Endothelial cell of umbilical vein (primary cell): ENCODE measurements around the gene PPP1R3A. TPM values are rescaled to one million over a fixed set of nuclear protein-coding genes. Genes with fewer than 3 reads are reported as not detected.

Experiments
- BruUV-seq: library from RNA; stranded (reverse); fragments of 400-500 nt; replicated peaks from 2 replicates; lab custom pipeline; 2021; lab: Mats Ljungman, UMichigan
- CTCF ChIA-PET: fragments of 300-600, 350-600 bp; sonication (Branson Sonifier 250); formaldehyde crosslinking; loops from one replicate; lab custom pipeline; 2021; ENCODE audit warnings: antibody characterized with exemption, inconsistent platforms; lab: Charles Lee
- POLR2A ChIA-PET: fragments of 300-600, 350-600 bp; sonication (Branson Sonifier 250); formaldehyde crosslinking; loops from one replicate; lab custom pipeline; 2021; ENCODE audit warnings: antibody characterized with exemption, inconsistent platforms; lab: Charles Lee
- DNase-seq: peaks from one replicate; pipeline ENCODE4 v3.0.0-alpha.2; 2011; ENCODE audit warnings: low read depth, low spot score
- FAIRE-seq: peaks from 2 replicates; lab custom pipeline; 2011; peaks lifted over from hg19 to GRCh38; lab: Jason Lieb, UNC
- H2AFZ ChIP-seq: 2 replicates; pipeline ENCODE4 v1.6.0; 2012; ENCODE audit warnings: low read depth, low read length, control low read depth, inconsistent platforms
- H3K27ac ChIP-seq: 2 replicates; pipeline ENCODE4 v1.5.1; 2011; ENCODE audit warnings: low read depth, mild to moderate bottlenecking, control low read depth, low read length, moderate library complexity; ENCODE audit not compliant: insufficient read depth
- H3K27me3 ChIP-seq, 2 experiments: 2 replicates each; pipeline versions ENCODE4 v1.6.0 to v1.6.1; 2011; ENCODE audit warnings: low read length in 2 of 2, mixed read lengths in 1 of 2; ENCODE audit not compliant: control insufficient read depth in 2 of 2, insufficient read depth in 2 of 2
- H3K36me3 ChIP-seq, 2 experiments: 2 replicates in 1 of 2; 3 replicates in 1 of 2; pipeline ENCODE4 v1.5.1; 2011; ENCODE audit warnings: low read length in 2 of 2, mild to moderate bottlenecking in 1 of 2, moderate library complexity in 1 of 2; ENCODE audit not compliant: control insufficient read depth in 2 of 2, insufficient read depth in 2 of 2; ENCODE audit errors: extremely low read depth in 1 of 2
- H3K4me1 ChIP-seq: 3 replicates; pipeline ENCODE4 v1.5.1; 2011; ENCODE audit warnings: mild to moderate bottlenecking, low read length; ENCODE audit not compliant: control insufficient read depth, insufficient read depth; ENCODE audit errors: extremely low read depth
- H3K4me2 ChIP-seq: 2 replicates; pipeline ENCODE4 v1.6.1; 2011; ENCODE audit warnings: low read length, control low read depth, mixed read lengths; ENCODE audit not compliant: insufficient read depth
- H3K4me3 ChIP-seq, 3 experiments: fragments of 200-600 bp in 1 of 3; sonication (generic), shearing (Covaris generic) in 1 of 3; replicated peaks in 1 of 3; 2 replicates each; pipeline ENCODE4 v1.5.1; 2011 to 2016; ENCODE audit warnings: control low read depth in 3 of 3, low read length in 3 of 3, mild to moderate bottlenecking in 2 of 3, inconsistent platforms in 1 of 3, low read depth in 1 of 3, moderate library complexity in 1 of 3; ENCODE audit not compliant: insufficient read depth in 1 of 3
- H3K79me2 ChIP-seq: 2 replicates; pipeline ENCODE4 v1.6.0; 2012; ENCODE audit warnings: low read length, inconsistent platforms; ENCODE audit not compliant: control insufficient read depth, insufficient read depth
- H3K9ac ChIP-seq: replicated peaks from 2 replicates; pipeline ENCODE3; 2011; ENCODE audit warnings: low read length, control low read depth; ENCODE audit not compliant: insufficient read depth; ENCODE audit errors: extremely low read depth
- H3K9me1 ChIP-seq: replicated peaks from 3 replicates; pipeline ENCODE4 v1.6.0; 2011; ENCODE audit warnings: mild to moderate bottlenecking, low read length; ENCODE audit not compliant: control insufficient read depth, insufficient read depth; ENCODE audit errors: extremely low read depth
- H3K9me3 ChIP-seq: replicated peaks from 2 replicates; pipeline ENCODE4 v1.5.1; 2012; ENCODE audit warnings: low read length, inconsistent platforms; ENCODE audit not compliant: control insufficient read depth, insufficient read depth
- H4K20me1 ChIP-seq: replicated peaks from 2 replicates; pipeline ENCODE3; 2011; ENCODE audit warnings: mild to moderate bottlenecking, low read length; ENCODE audit not compliant: control insufficient read depth, insufficient read depth; ENCODE audit errors: extremely low read depth
- EZH2 ChIP-seq: IDR thresholded peaks from 2 replicates; pipeline ENCODE4 v1.6.1; 2012; ENCODE audit warnings: borderline replicate concordance, low read depth, mild to moderate bottlenecking, moderate library complexity, low read length, inconsistent platforms; ENCODE audit not compliant: severe bottlenecking
- FOS ChIP-seq: IDR thresholded peaks from 2 replicates; pipeline ENCODE4 v1.6.1; 2011; ENCODE audit warnings: mild to moderate bottlenecking, low read length, moderate library complexity, borderline replicate concordance; ENCODE audit not compliant: insufficient read depth
- GATA2 ChIP-seq: IDR thresholded peaks from 2 replicates; pipeline ENCODE4 v1.7.0; 2011; ENCODE audit warnings: low read depth, mild to moderate bottlenecking, moderate library complexity, mixed read lengths, low read length; ENCODE audit not compliant: insufficient read length, insufficient read depth
- JUN ChIP-seq: IDR thresholded peaks from 2 replicates; pipeline ENCODE4 v1.6.1; 2011; ENCODE audit warnings: borderline replicate concordance, low read depth; ENCODE audit not compliant: insufficient read length, insufficient read depth
- MYC ChIP-seq: IDR thresholded peaks from one replicate; pipeline ENCODE4 v1.6.1; 2011; ENCODE audit warnings: mild to moderate bottlenecking, low read depth, low read length
- POLR2A ChIP-seq: IDR thresholded peaks from 2 replicates; pipeline ENCODE4 v1.6.1; 2012; ENCODE audit warnings: low read depth, mild to moderate bottlenecking, control low read depth, low read length
- POLR2AphosphoS5 ChIP-seq: IDR thresholded peaks from 2 replicates; pipeline ENCODE4 v1.6.1; 2012; ENCODE audit warnings: low read depth, mild to moderate bottlenecking, control low read depth, low read length, moderate library complexity; ENCODE audit not compliant: insufficient read depth
- dilution Hi-C: fragments of 300-500 bp; cut with MboI; formaldehyde crosslinking; loops from one replicate; pipeline ENCODE4 v1.15.0; 2019; ENCODE audit warnings: low sequenced_read_pairs; ENCODE audit not compliant: extremely low pct_ligation_motif_present
- intact Hi-C: fragments of 100-400 bp; cut with micrococcal nuclease; formaldehyde crosslinking; loops from one replicate; pipeline ENCODE4 v1.10.0; 2022
- polyA plus RNA-seq, 4 experiments: library from polyadenylated mRNA; depleted of rRNA in 3 of 4; stranded (reverse) in 3 of 4; unstranded in 1 of 4; fragments of >200 nt; gene quantifications; 2 replicates each; pipeline versions ENCODE4 v1.2.1 to v1.2.3, GENCODE V29; 2011 to 2012; ENCODE audit warnings: missing spikeins in 1 of 4
- total RNA-seq: library from RNA; stranded (reverse); gene quantifications from 2 replicates; pipeline ENCODE4 v1.2.3, GENCODE V29; 2021
- TF ChIP-seq, protein P1 (sequence below), 2 donors: IDR thresholded peaks; 1 replicate in 1 of 2; 2 replicates in 1 of 2; pipeline ENCODE4 v1.5.1; 2011; ENCODE audit warnings: low read length in 2 of 2, mild to moderate bottlenecking in 2 of 2, moderate library complexity in 2 of 2, control low read depth in 1 of 2, inconsistent platforms in 1 of 2, low read depth in 1 of 2; ENCODE audit not compliant: insufficient read depth in 1 of 2; ENCODE audit errors: extremely low read depth in 1 of 2

Gene PPP1R3A
- total and polyA plus RNA-seq, 2 donors (not counting 3 experiments of a cell fraction or from before 2014, with no cell fraction given), result not detected

DNA sequence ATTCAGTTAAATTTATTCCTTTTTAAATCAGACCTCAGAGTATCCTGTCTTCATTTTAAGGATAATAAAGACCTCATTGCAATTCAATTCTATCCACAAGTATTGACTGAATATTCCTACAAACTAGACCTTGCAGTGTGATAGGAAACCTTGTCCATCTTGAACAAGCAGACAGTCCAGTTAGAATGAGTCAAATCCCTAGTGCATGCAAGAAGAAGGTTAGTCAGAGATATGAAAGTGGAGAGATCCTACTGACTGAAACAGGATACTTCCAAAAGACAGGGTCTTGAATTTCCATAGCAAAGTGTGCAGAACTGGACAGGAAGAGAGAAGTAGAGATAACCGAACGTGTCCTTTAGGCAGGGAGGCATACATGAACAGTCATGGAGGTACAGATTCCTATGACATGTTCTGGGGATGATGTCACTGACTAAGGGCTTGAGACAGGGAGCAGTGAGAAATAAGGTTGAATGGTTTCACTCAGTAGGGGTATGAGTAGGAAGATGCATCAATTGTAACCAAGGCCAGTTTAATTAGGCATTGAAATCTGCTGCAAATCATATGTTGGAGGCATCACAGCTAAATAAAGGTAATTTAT is 45.2 kb downstream of the PPP1R3A start:
- no peak for FAIRE-seq
- POLR2A ChIA-PET, result no interaction called here
- BruUV-seq, result no TSS peak

More for the DNA sequence above, 45.2 kb downstream of the PPP1R3A start:
- Histone ChIP-seq H3K27ac (no peak overlapping the region), H3K4me1 (no peaks in the 10 kb centered on the region), H3K36me3 (no peaks in the 10 kb centered on the region), H3K79me2 (no peaks in the 10 kb centered on the region), H3K9ac (no peak overlapping the region), H4K20me1 (no peaks in the 10 kb centered on the region), H3K9me1 (no peaks in the 10 kb centered on the region), H2AFZ (no peak overlapping the region), H3K4me2 (no peak overlapping the region), H3K9me3 (no peaks in the 10 kb centered on the region), H3K27me3 (no peaks in the 10 kb centered on the region), H3K4me3 (no peak overlapping the region)
- dilution Hi-C loops, result no loop called here
- no peak for DNase-seq
- CTCF ChIA-PET, result no interaction called here
- TF ChIP-seq FOS, result no peak
- no peak for TF ChIP-seq POLR2A
- TF ChIP-seq GATA2, result no peak
- no peak for TF ChIP-seq POLR2AphosphoS5
- TF ChIP-seq, protein P1, sequence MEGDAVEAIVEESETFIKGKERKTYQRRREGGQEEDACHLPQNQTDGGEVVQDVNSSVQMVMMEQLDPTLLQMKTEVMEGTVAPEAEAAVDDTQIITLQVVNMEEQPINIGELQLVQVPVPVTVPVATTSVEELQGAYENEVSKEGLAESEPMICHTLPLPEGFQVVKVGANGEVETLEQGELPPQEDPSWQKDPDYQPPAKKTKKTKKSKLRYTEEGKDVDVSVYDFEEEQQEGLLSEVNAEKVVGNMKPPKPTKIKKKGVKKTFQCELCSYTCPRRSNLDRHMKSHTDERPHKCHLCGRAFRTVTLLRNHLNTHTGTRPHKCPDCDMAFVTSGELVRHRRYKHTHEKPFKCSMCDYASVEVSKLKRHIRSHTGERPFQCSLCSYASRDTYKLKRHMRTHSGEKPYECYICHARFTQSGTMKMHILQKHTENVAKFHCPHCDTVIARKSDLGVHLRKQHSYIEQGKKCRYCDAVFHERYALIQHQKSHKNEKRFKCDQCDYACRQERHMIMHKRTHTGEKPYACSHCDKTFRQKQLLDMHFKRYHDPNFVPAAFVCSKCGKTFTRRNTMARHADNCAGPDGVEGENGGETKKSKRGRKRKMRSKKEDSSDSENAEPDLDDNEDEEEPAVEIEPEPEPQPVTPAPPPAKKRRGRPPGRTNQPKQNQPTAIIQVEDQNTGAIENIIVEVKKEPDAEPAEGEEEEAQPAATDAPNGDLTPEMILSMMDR (IDR thresholded peaks at IDR 0.05; ENCODE audit: extremely low read depth in 1 of 2, insufficient read depth in 1 of 2, low read depth in 1 of 2, low read length in 2 of 2), result no peak
- no peak for TF ChIP-seq EZH2
- no peak for TF ChIP-seq JUN
- no peak for TF ChIP-seq MYC
- intact Hi-C loops, result no loop called here
